ENCODE data around the gene ERMARD. TPM values are rescaled to one million over a fixed set of nuclear protein-coding genes. Genes with fewer than 3 reads are reported as not detected.
A peak's percentile ranks its signal among the peaks of the same experiment; 100 is the strongest.

ERMARD gene
- total RNA-seq, 1 experiment from 2014 or later = 17.7 TPM

- H3K27ac Mint-ChIP-seq = no peak overlapping the region
- H3K9me3 Mint-ChIP-seq = no peaks in the 10 kb centered on the region
- H3K4me3 Mint-ChIP-seq = no peak overlapping the region
- H3K4me1 Mint-ChIP-seq = no peaks in the 10 kb centered on the region
- DNase-seq (ENCODE audit: low spot score) (no peak), ATAC-seq (no peak)
- ChIA-PET CTCF (no interaction called here), POLR2A (no interaction called here)
- H3K27me3 Mint-ChIP-seq (ENCODE audit: low read depth) = no peaks in the 10 kb centered on the region
- no peak for TF ChIP-seq HMGA2 (CRISPR knock-in tag; IDR thresholded peaks at IDR 0.05)
- TF ChIP-seq NFATC4 (CRISPR knock-in tag; IDR thresholded peaks at IDR 0.05) = no peak
- TF ChIP-seq, protein P1, sequence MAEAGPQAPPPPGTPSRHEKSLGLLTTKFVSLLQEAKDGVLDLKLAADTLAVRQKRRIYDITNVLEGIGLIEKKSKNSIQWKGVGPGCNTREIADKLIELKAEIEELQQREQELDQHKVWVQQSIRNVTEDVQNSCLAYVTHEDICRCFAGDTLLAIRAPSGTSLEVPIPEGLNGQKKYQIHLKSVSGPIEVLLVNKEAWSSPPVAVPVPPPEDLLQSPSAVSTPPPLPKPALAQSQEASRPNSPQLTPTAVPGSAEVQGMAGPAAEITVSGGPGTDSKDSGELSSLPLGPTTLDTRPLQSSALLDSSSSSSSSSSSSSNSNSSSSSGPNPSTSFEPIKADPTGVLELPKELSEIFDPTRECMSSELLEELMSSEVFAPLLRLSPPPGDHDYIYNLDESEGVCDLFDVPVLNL (CRISPR knock-in tag; IDR thresholded peaks at IDR 0.05; ENCODE audit: borderline replicate concordance, low read depth) = no peak
- no peak for TF ChIP-seq ATF1 (CRISPR knock-in tag; IDR thresholded peaks at IDR 0.05)
- no peak for TF ChIP-seq ZNF512 (CRISPR knock-in tag; IDR thresholded peaks at IDR 0.05; ENCODE audit: borderline replicate concordance)
- TF ChIP-seq ETV6 (CRISPR knock-in tag; IDR thresholded peaks at IDR 0.05) = no peak
- no peak for TF ChIP-seq TEAD1 (CRISPR knock-in tag; IDR thresholded peaks at IDR 0.05)
- TF ChIP-seq, protein P2, sequence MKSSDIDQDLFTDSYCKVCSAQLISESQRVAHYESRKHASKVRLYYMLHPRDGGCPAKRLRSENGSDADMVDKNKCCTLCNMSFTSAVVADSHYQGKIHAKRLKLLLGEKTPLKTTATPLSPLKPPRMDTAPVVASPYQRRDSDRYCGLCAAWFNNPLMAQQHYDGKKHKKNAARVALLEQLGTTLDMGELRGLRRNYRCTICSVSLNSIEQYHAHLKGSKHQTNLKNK (CRISPR knock-in tag; IDR thresholded peaks at IDR 0.05) = no peak
- TF ChIP-seq, protein P3, sequence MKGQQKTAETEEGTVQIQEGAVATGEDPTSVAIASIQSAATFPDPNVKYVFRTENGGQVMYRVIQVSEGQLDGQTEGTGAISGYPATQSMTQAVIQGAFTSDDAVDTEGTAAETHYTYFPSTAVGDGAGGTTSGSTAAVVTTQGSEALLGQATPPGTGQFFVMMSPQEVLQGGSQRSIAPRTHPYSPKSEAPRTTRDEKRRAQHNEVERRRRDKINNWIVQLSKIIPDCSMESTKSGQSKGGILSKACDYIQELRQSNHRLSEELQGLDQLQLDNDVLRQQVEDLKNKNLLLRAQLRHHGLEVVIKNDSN (CRISPR knock-in tag; IDR thresholded peaks at IDR 0.05) = no peak
- TF ChIP-seq FOXK1 (CRISPR knock-in tag; IDR thresholded peaks at IDR 0.05) = no peak
- no peak for TF ChIP-seq ZNF219 (CRISPR knock-in tag; IDR thresholded peaks at IDR 0.05; ENCODE audit: borderline replicate concordance)
- TF ChIP-seq MXD4 (CRISPR knock-in tag; IDR thresholded peaks at IDR 0.05; ENCODE audit: borderline replicate concordance) = no peak
- TF ChIP-seq ZNF416 (CRISPR knock-in tag; IDR thresholded peaks at IDR 0.05) = no peak
- no peak for TF ChIP-seq MYBL2 (CRISPR knock-in tag; IDR thresholded peaks at IDR 0.05)
- no peak for TF ChIP-seq CREB1 (CRISPR knock-in tag; IDR thresholded peaks at IDR 0.05)
- TF ChIP-seq RELA (CRISPR knock-in tag; IDR thresholded peaks at IDR 0.05; ENCODE audit: borderline replicate concordance) = no peak
- peaks cover 50% of the 10 kb centered on the region for H3K36me3 Mint-ChIP-seq
Measured at GRCh38 chr6:169714595-169714994, 36.8 kb upstream of the ERMARD start.

DNA sequence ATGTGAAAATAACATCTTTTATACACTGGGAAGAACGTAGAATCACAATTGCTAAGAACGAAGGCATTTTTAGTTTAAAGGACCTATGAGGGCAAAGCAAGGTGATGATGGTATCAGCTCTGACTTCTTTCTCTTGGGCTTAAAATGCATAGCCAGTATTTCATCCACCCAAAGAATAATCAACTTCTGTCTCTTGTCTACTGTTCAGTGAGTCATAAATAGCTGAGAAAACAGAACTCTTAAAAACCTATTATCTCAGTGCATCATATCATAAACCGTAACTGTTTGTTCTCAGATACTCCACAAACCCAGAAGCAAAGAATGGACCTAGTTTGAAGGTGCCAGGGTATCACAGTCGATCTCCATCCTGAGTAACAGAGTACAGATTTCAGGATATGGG is 32.3 kb upstream of the ERMARD start:
- H3K27ac Mint-ChIP-seq = peak overlapping the region; percentile 65
- TF ChIP-seq AFF4 (CRISPR knock-in tag; IDR thresholded peaks at IDR 0.05; ENCODE audit: borderline replicate concordance) (no peak), ATF1 (CRISPR knock-in tag; IDR thresholded peaks at IDR 0.05) (no peak), ZNF121 (CRISPR knock-in tag; IDR thresholded peaks at IDR 0.05) (no peak), CREM (CRISPR knock-in tag; IDR thresholded peaks at IDR 0.05) (no peak), HMGXB4 (CRISPR knock-in tag; IDR thresholded peaks at IDR 0.05) (no peak), FOXK1 (CRISPR knock-in tag; IDR thresholded peaks at IDR 0.05) (no peak)
- TF ChIP-seq, protein P4, sequence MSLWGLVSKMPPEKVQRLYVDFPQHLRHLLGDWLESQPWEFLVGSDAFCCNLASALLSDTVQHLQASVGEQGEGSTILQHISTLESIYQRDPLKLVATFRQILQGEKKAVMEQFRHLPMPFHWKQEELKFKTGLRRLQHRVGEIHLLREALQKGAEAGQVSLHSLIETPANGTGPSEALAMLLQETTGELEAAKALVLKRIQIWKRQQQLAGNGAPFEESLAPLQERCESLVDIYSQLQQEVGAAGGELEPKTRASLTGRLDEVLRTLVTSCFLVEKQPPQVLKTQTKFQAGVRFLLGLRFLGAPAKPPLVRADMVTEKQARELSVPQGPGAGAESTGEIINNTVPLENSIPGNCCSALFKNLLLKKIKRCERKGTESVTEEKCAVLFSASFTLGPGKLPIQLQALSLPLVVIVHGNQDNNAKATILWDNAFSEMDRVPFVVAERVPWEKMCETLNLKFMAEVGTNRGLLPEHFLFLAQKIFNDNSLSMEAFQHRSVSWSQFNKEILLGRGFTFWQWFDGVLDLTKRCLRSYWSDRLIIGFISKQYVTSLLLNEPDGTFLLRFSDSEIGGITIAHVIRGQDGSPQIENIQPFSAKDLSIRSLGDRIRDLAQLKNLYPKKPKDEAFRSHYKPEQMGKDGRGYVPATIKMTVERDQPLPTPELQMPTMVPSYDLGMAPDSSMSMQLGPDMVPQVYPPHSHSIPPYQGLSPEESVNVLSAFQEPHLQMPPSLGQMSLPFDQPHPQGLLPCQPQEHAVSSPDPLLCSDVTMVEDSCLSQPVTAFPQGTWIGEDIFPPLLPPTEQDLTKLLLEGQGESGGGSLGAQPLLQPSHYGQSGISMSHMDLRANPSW (CRISPR knock-in tag; conservative IDR thresholded peaks at IDR 0.05; ENCODE audit: low read depth) = no peak
- POLR2A ChIA-PET = no interaction called here

More for the DNA sequence above, 32.3 kb upstream of the ERMARD start:
- CTCF ChIA-PET = interaction anchor here (1.2 kb wide), 1 partner anchor 71 kb away, joined by 3 read pairs; no protein-coding TSS in a partner anchor
- H3K4me3 Mint-ChIP-seq = no peak overlapping the region
- H3K9me3 Mint-ChIP-seq = no peaks in the 10 kb centered on the region
- H3K4me1 Mint-ChIP-seq = peaks cover 23% of the 10 kb centered on the region
- ATAC-seq = no peak
- peaks cover 24% of the 10 kb centered on the region for H3K36me3 Mint-ChIP-seq
- no peak for DNase-seq (ENCODE audit: low spot score)
- peaks cover 8% of the 10 kb centered on the region for H3K27me3 Mint-ChIP-seq (ENCODE audit: low read depth)

All from WTC11 (cell line).